HCT116 (cell line): ENCODE results near the gene MSL1. TPM values are rescaled to one million over a fixed set of nuclear protein-coding genes. Genes with fewer than 3 reads are reported as not detected.

ENCODE experiments used
- ATAC-seq: fragments of 200-7000 bp; cut with Tn5 transposase; 2 replicates; pipeline ENCODE4 v1.9.1; 2020; ENCODE audit warnings: mild to moderate bottlenecking, moderate library complexity
- BruUV-seq: library from RNA; stranded (reverse); fragments of 400-500 nt; replicated peaks from 2 replicates; lab custom pipeline; 2021; lab: Mats Ljungman, UMichigan
- CTCF ChIA-PET: fragments of 300-600 bp; sonication (Branson Sonifier 250); formaldehyde crosslinking; loops from one replicate; lab custom pipeline; 2021; ENCODE audit warnings: antibody characterized with exemption; lab: Charles Lee
- POLR2A ChIA-PET: fragments of 300-600, 350-600 bp; sonication (Branson Sonifier 250); formaldehyde crosslinking; loops from one replicate; lab custom pipeline; 2021; ENCODE audit warnings: antibody characterized with exemption; lab: Charles Lee
- RAD21 ChIA-PET, 2 experiments: fragments of 300-600 bp; sonication (Branson Sonifier 250); formaldehyde crosslinking; loops; one replicate each; lab custom pipeline; 2023; ENCODE audit warnings: low total read pairs in 2 of 2; ENCODE audit not compliant: uncharacterized antibody in 2 of 2, unreplicated experiment in 2 of 2, low non-redundant PET in 1 of 2; lab: Charles Lee
- DNase-seq: peaks from one replicate; pipeline ENCODE4 v3.0.0-alpha.2; 2010; ENCODE audit warnings: low read depth, low spot score
- H2AFZ ChIP-seq: fragments of 200-600 bp; shearing (Covaris generic), sonication (generic); 2 replicates; pipeline ENCODE4 v1.6.1; 2017; ENCODE audit warnings: low read depth, mixed run types, mixed read lengths, antibody characterized with exemption, low read length; ENCODE audit not compliant: poor library complexity, severe bottlenecking
- H3K27ac ChIP-seq: 2 replicates; pipeline ENCODE4 v1.5.1; 2012; ENCODE audit warnings: low read depth, low read length
- H3K27me3 ChIP-seq: fragments of 200-600 bp; sonication (generic); 2 replicates; pipeline ENCODE4 v1.6.1; 2016; ENCODE audit warnings: mixed run types, low read length, mixed read lengths; ENCODE audit not compliant: insufficient read depth
- H3K36me3 ChIP-seq, 2 experiments: fragments of 200-500 bp in 1 of 2; fragments of 200-600 bp in 1 of 2; sonication (Bioruptor generic) in 1 of 2; sonication (generic) in 1 of 2; 2 replicates each; pipeline versions ENCODE4 v1.5.1 to v1.6.1; 2014 to 2016; ENCODE audit warnings: low read length in 2 of 2, inconsistent platforms in 1 of 2, mixed read lengths in 1 of 2, mixed run types in 1 of 2; ENCODE audit not compliant: insufficient read depth in 2 of 2, control insufficient read depth in 1 of 2
- H3K4me1 ChIP-seq, 2 experiments: fragments of 200-600 bp in 1 of 2; sonication (generic) in 1 of 2; 2 replicates each; pipeline versions ENCODE4 v1.5.1 to v1.6.1; 2012 to 2017; ENCODE audit warnings: low read length in 2 of 2, inconsistent platforms in 1 of 2, mild to moderate bottlenecking in 1 of 2, mixed read lengths in 1 of 2, mixed run types in 1 of 2, moderate library complexity in 1 of 2; ENCODE audit not compliant: insufficient read depth in 2 of 2, control insufficient read depth in 1 of 2
- H3K4me2 ChIP-seq: fragments of 200-600 bp; sonication (generic); 2 replicates; pipeline ENCODE4 v1.6.1; 2017; ENCODE audit warnings: mixed run types, low read length, mixed read lengths
- H3K4me3 ChIP-seq, 2 experiments: fragments of 200-600 bp in 1 of 2; sonication (generic) in 1 of 2; replicated peaks in 1 of 2; 2 replicates each; pipeline ENCODE4 v1.5.1; 2011 to 2016; ENCODE audit warnings: low read length in 2 of 2, control low read depth in 1 of 2, low read depth in 1 of 2, mild to moderate bottlenecking in 1 of 2, mixed read lengths in 1 of 2, mixed run types in 1 of 2
- H3K79me2 ChIP-seq: fragments of 200-600 bp; sonication (generic); 2 replicates; pipeline ENCODE4 v1.6.1; 2017; ENCODE audit warnings: mild to moderate bottlenecking, mixed run types, low read length, moderate library complexity, mixed read lengths; ENCODE audit not compliant: insufficient read depth
- H3K9ac ChIP-seq: fragments of 200-600 bp; sonication (generic); 2 replicates; pipeline ENCODE4 v1.6.1; 2016; ENCODE audit warnings: low read length, mixed read lengths
- H3K9me2 ChIP-seq: fragments of 200-600 bp; sonication (generic), shearing (Covaris generic); 2 replicates; pipeline ENCODE4 v1.6.1; 2017; ENCODE audit warnings: mixed run types, mild to moderate bottlenecking, moderate library complexity; ENCODE audit not compliant: insufficient read depth
- H3K9me3 ChIP-seq, 2 experiments: fragments of 200-500 bp in 1 of 2; fragments of 200-600 bp in 1 of 2; sonication (Bioruptor generic) in 1 of 2; sonication (generic) in 1 of 2; 2 replicates each; pipeline ENCODE4 v1.6.1; 2014 to 2017; ENCODE audit warnings: low read length in 2 of 2, mixed read lengths in 2 of 2, inconsistent platforms in 1 of 2, low read depth in 1 of 2, mild to moderate bottlenecking in 1 of 2, mixed run types in 1 of 2, moderate library complexity in 1 of 2; ENCODE audit not compliant: control insufficient read depth in 1 of 2, insufficient read depth in 1 of 2
- H4K20me1 ChIP-seq: fragments of 200-600 bp; sonication (generic), shearing (Covaris generic); 2 replicates; pipeline ENCODE4 v1.6.1; 2017; ENCODE audit warnings: mixed run types, mild to moderate bottlenecking, moderate library complexity; ENCODE audit not compliant: insufficient read depth
- CBX3 ChIP-seq: IDR thresholded peaks from 2 replicates; pipeline ENCODE4 v1.6.1; 2012; ENCODE audit warnings: low read depth
- CEBPB ChIP-seq: IDR thresholded peaks from 2 replicates; pipeline ENCODE4 v1.6.1; 2012; ENCODE audit warnings: low read depth
- CTCF ChIP-seq, 3 experiments: fragments of 200-600 bp in 1 of 3; sonication (generic) in 1 of 3; IDR thresholded peaks in 2 of 3; conservative IDR thresholded peaks in 1 of 3; 2 replicates each; pipeline ENCODE4 v1.5.1; 2012 to 2017; ENCODE audit warnings: low read depth in 2 of 3, low read length in 2 of 3, antibody characterized with exemption in 1 of 3, borderline replicate concordance in 1 of 3, control low read depth in 1 of 3, mild to moderate bottlenecking in 1 of 3, mixed read lengths in 1 of 3, mixed run types in 1 of 3, moderate library complexity in 1 of 3; ENCODE audit not compliant: insufficient read depth in 1 of 3
- EGR1 ChIP-seq: IDR thresholded peaks from 2 replicates; pipeline ENCODE4 v1.6.1; 2012; ENCODE audit warnings: low read depth
- ELF1 ChIP-seq: IDR thresholded peaks from 2 replicates; pipeline ENCODE4 v1.6.1; 2012; ENCODE audit warnings: low read depth, borderline replicate concordance
- EZH2 ChIP-seq: fragments of 200-600 bp; sonication (generic); IDR thresholded peaks from 2 replicates; pipeline ENCODE4 v1.6.1; 2017; ENCODE audit warnings: antibody characterized with exemption, mixed run types
- FOSL1 ChIP-seq: IDR thresholded peaks from 2 replicates; pipeline ENCODE4 v1.6.1; 2012; ENCODE audit warnings: low read depth
- JUND ChIP-seq: IDR thresholded peaks from 2 replicates; pipeline ENCODE4 v1.6.1; 2012
- MAX ChIP-seq: IDR thresholded peaks from 2 replicates; pipeline ENCODE4 v1.6.1; 2012
- POLR2A ChIP-seq: IDR thresholded peaks from 2 replicates; pipeline ENCODE4 v1.7.0; 2011; ENCODE audit warnings: borderline replicate concordance; ENCODE audit not compliant: insufficient read depth, insufficient read length; ENCODE audit errors: extremely low read depth
- RAD21 ChIP-seq: IDR thresholded peaks from 2 replicates; pipeline ENCODE4 v1.6.1; 2012; ENCODE audit warnings: low read depth, mild to moderate bottlenecking
- REST ChIP-seq: IDR thresholded peaks from 2 replicates; pipeline ENCODE4 v1.6.1; 2012; ENCODE audit warnings: low read depth
- SIN3A ChIP-seq: IDR thresholded peaks from 2 replicates; pipeline ENCODE4 v1.6.1; 2012; ENCODE audit warnings: low read depth
- SP1 ChIP-seq: IDR thresholded peaks from 2 replicates; pipeline ENCODE4 v1.6.1; 2012; ENCODE audit warnings: low read depth
- YY1 ChIP-seq: IDR thresholded peaks from 2 replicates; pipeline ENCODE4 v1.6.1; 2011; ENCODE audit warnings: low read length, low read depth, moderate library complexity, mild to moderate bottlenecking; ENCODE audit not compliant: insufficient replicate concordance; ENCODE audit errors: extremely low read depth
- ZBTB33 ChIP-seq: IDR thresholded peaks from 2 replicates; pipeline ENCODE4 v1.6.1; 2011; ENCODE audit warnings: mild to moderate bottlenecking, low read length, moderate library complexity; ENCODE audit not compliant: insufficient replicate concordance; ENCODE audit errors: extremely low read depth
- intact Hi-C: fragments of 100-400 bp; cut with micrococcal nuclease; formaldehyde crosslinking; loops from 2 replicates; pipeline ENCODE4 v1.10.0; 2022
- total RNA-seq: library from RNA; stranded (reverse); gene quantifications from one replicate; pipeline ENCODE4 v1.2.1, GENCODE V29; 2021; ENCODE audit not compliant: unreplicated experiment

The MSL1 gene
- total RNA-seq, 1 experiment from 2014 or later: 67.2 TPM

GRCh38 chr17:40093580-40094201 lies 28.1 kb upstream of the MSL1 start:
- Histone ChIP-seq H3K9ac (no peak overlapping the region), H3K4me3 (no peak overlapping the region), H3K79me2 (peaks cover 30% of the 10 kb centered on the region), H2AFZ (no peak overlapping the region), H3K27ac (peak overlapping the region; percentile 8; the same call in 1 of the 2 replicates), H3K36me3 (peaks cover 47 to 55% of the 10 kb centered on the region in 2 experiments), H3K9me3 (no peaks in the 10 kb centered on the region), H3K27me3 (no peaks in the 10 kb centered on the region), H4K20me1 (no peaks in the 10 kb centered on the region), H3K4me1 (peaks cover 10 to 23% of the 10 kb centered on the region in 2 experiments), H3K9me2 (no peaks in the 10 kb centered on the region), H3K4me2 (no peak overlapping the region)
- ATAC-seq: no peak
- BruUV-seq: no TSS peak
- TF ChIP-seq ELF1 (no peak), MAX (no peak), EGR1 (no peak), POLR2A (no peak), CEBPB (no peak), ZBTB33 (no peak), YY1 (no peak), RAD21 (no peak), JUND (no peak), CBX3 (no peak), REST (no peak), EZH2 (no peak), CTCF (IDR thresholded peaks at IDR 0.05 in 2 of 3, conservative IDR thresholded peaks at IDR 0.05 in 1 of 3; ENCODE audit: borderline replicate concordance in 1 of 3, insufficient read depth in 1 of 3, low read depth in 2 of 3, low read length in 2 of 3) (no peak), SP1 (no peak), SIN3A (no peak), FOSL1 (no peak)
- CTCF ChIA-PET: no interaction called here
- POLR2A ChIA-PET: interaction anchor here (1.0 kb wide), 1 partner anchor 17 kb away, joined by 3 read pairs; no protein-coding TSS in a partner anchor
- intact Hi-C loops: no loop called here
- no peak for DNase-seq
- RAD21 ChIA-PET: no interaction called here
